WTC11 (cell line): ENCODE measurements around the gene ADAMTS8. TPM values are rescaled to one million over a fixed set of nuclear protein-coding genes. Genes with fewer than 3 reads are reported as not detected.

Source experiments
- ATAC-seq: fragments of 200-7000 bp; cut with Tn5 transposase; 2 replicates; pipeline ENCODE4 v1.10.0; 2021; ENCODE audit warnings: mild to moderate bottlenecking, moderate library complexity
- CTCF ChIA-PET: fragments of 300-600 bp; sonication (Branson Sonifier 250); formaldehyde crosslinking; loops from one replicate; lab custom pipeline; 2021; ENCODE audit warnings: antibody characterized with exemption; lab: Charles Lee
- POLR2A ChIA-PET: fragments of 350-600 bp; sonication (Branson Sonifier 250); formaldehyde crosslinking; loops from one replicate; lab custom pipeline; 2021; ENCODE audit warnings: antibody characterized with exemption; lab: Charles Lee
- DNase-seq: peaks from one replicate; pipeline ENCODE4 v3.0.0; 2021; ENCODE audit warnings: low spot score
- H3K27ac Mint-ChIP-seq: 2 replicates; pipeline ENCODE4 v1.8.0; 2021; ENCODE audit warnings: mixed read lengths
- H3K27me3 Mint-ChIP-seq: 2 replicates; pipeline ENCODE4 v1.8.0; 2021; ENCODE audit warnings: low read depth, mild to moderate bottlenecking, moderate library complexity, mixed read lengths
- H3K36me3 Mint-ChIP-seq: 2 replicates; pipeline ENCODE4 v1.8.0; 2021; ENCODE audit warnings: mixed read lengths
- H3K4me1 Mint-ChIP-seq: 2 replicates; pipeline ENCODE4 v1.8.0; 2022; ENCODE audit warnings: mixed read lengths
- H3K4me3 Mint-ChIP-seq: 2 replicates; pipeline ENCODE4 v1.8.0; 2021; ENCODE audit warnings: mild to moderate bottlenecking, moderate library complexity, mixed read lengths
- H3K9me3 Mint-ChIP-seq: 2 replicates; pipeline ENCODE4 v1.8.0; 2021; ENCODE audit warnings: mixed read lengths
- ATF1 ChIP-seq: sonication (generic); formaldehyde crosslinking; IDR thresholded peaks from 2 replicates; pipeline ENCODE4 v1.8.1; 2023; ENCODE audit warnings: mild to moderate bottlenecking, moderate library complexity, missing genetic modification reagents
- ESRRA ChIP-seq: sonication (generic); formaldehyde crosslinking; IDR thresholded peaks from 2 replicates; pipeline ENCODE4 v1.8.1; 2022; ENCODE audit warnings: mild to moderate bottlenecking, missing genetic modification reagents, borderline replicate concordance
- GABPB1 ChIP-seq: sonication (generic); formaldehyde crosslinking; IDR thresholded peaks from 2 replicates; pipeline ENCODE4 v1.8.1; 2023; ENCODE audit warnings: mild to moderate bottlenecking, missing genetic modification reagents
- HMGA2 ChIP-seq: fragments of 250-450 bp; sonication (Bioruptor Pico); IDR thresholded peaks from 2 replicates; pipeline ENCODE4 v1.4.0; 2021; ENCODE audit warnings: mild to moderate bottlenecking, moderate library complexity
- JAZF1 ChIP-seq: fragments of 250-450 bp; sonication (Bioruptor Pico); IDR thresholded peaks from 2 replicates; pipeline ENCODE4 v1.9.0; 2021; ENCODE audit warnings: moderate library complexity, mild to moderate bottlenecking, inconsistent platforms
- NFYB ChIP-seq: sonication (generic); formaldehyde crosslinking; conservative IDR thresholded peaks from 2 replicates; pipeline ENCODE4 v1.8.0; 2022; ENCODE audit warnings: low read depth, missing genetic modification reagents
- SP1 ChIP-seq: sonication (generic); formaldehyde crosslinking; conservative IDR thresholded peaks from 2 replicates; pipeline ENCODE4 v1.8.1; 2022; ENCODE audit warnings: missing genetic modification reagents
- total RNA-seq: library from RNA; stranded (reverse); gene quantifications from 3 replicates; pipeline ENCODE4 v1.2.3, GENCODE V29; 2021
- TF ChIP-seq, protein P1 (sequence below): sonication (generic); formaldehyde crosslinking; IDR thresholded peaks from 2 replicates; pipeline ENCODE4 v1.8.1; 2022; ENCODE audit warnings: missing genetic modification reagents, borderline replicate concordance
- TF ChIP-seq, protein P2 (sequence below): sonication (generic); formaldehyde crosslinking; IDR thresholded peaks from 2 replicates; pipeline ENCODE4 v1.8.1; 2023; ENCODE audit warnings: mild to moderate bottlenecking, missing genetic modification reagents, borderline replicate concordance
- TF ChIP-seq, protein P3 (sequence below): sonication (generic); formaldehyde crosslinking; IDR thresholded peaks from 2 replicates; pipeline ENCODE4 v1.8.1; 2023; ENCODE audit warnings: mild to moderate bottlenecking, missing genetic modification reagents, moderate library complexity
- TF ChIP-seq, protein P4 (sequence below): fragments of 200-600 bp; IDR thresholded peaks from 2 replicates; pipeline ENCODE4 v1.8.0; 2022; ENCODE audit warnings: antibody characterized with exemption
- TF ChIP-seq, protein P5 (sequence below): fragments of 250-450 bp; sonication (Bioruptor Pico); conservative IDR thresholded peaks from 2 replicates; pipeline ENCODE4 v1.9.0; 2021; ENCODE audit warnings: mild to moderate bottlenecking
- TF ChIP-seq, protein P6 (sequence below): fragments of 250-450 bp; sonication (Bioruptor Pico); IDR thresholded peaks from 2 replicates; pipeline ENCODE4 v1.9.0; 2021; ENCODE audit warnings: mild to moderate bottlenecking, borderline replicate concordance

Gene ADAMTS8
- total RNA-seq, 1 experiment from 2014 or later: 9.9 TPM

DNA sequence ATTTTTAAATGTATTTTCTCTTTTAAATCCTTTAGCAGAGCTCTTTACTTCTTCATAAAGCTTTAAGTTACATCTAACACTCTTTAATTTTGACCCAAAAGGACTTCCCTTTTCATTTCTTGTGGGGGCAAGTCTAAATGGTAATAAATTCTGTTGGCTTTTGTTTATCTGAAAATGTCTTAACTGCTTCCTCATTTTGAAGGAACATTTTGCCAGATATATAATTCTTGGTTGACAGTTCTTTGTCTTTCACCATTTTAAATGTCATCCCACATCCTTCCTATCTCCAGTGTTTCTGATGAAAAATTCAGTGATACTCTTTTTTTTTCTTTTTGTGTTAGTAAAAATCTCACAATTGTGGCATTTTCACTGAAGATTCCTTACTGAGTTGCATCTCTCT, 69.0 kb downstream of the ADAMTS8 start:
- Mint-ChIP-seq H3K4me1 (no peaks in the 10 kb centered on the region), H3K27ac (no peak overlapping the region), H3K9me3 (peaks cover 41% of the 10 kb centered on the region), H3K36me3 (peaks cover 40% of the 10 kb centered on the region), H3K27me3 (no peaks in the 10 kb centered on the region; the same call in 1 of the 2 replicates), H3K4me3 (no peak overlapping the region)
- TF ChIP-seq, protein P1, sequence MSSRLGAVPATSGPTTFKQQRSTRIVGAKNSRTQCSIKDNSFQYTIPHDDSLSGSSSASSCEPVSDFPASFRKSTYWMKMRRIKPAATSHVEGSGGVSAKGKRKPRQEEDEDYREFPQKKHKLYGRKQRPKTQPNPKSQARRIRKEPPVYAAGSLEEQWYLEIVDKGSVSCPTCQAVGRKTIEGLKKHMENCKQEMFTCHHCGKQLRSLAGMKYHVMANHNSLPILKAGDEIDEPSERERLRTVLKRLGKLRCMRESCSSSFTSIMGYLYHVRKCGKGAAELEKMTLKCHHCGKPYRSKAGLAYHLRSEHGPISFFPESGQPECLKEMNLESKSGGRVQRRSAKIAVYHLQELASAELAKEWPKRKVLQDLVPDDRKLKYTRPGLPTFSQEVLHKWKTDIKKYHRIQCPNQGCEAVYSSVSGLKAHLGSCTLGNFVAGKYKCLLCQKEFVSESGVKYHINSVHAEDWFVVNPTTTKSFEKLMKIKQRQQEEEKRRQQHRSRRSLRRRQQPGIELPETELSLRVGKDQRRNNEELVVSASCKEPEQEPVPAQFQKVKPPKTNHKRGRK (CRISPR knock-in tag): no peak
- TF ChIP-seq, protein P2, sequence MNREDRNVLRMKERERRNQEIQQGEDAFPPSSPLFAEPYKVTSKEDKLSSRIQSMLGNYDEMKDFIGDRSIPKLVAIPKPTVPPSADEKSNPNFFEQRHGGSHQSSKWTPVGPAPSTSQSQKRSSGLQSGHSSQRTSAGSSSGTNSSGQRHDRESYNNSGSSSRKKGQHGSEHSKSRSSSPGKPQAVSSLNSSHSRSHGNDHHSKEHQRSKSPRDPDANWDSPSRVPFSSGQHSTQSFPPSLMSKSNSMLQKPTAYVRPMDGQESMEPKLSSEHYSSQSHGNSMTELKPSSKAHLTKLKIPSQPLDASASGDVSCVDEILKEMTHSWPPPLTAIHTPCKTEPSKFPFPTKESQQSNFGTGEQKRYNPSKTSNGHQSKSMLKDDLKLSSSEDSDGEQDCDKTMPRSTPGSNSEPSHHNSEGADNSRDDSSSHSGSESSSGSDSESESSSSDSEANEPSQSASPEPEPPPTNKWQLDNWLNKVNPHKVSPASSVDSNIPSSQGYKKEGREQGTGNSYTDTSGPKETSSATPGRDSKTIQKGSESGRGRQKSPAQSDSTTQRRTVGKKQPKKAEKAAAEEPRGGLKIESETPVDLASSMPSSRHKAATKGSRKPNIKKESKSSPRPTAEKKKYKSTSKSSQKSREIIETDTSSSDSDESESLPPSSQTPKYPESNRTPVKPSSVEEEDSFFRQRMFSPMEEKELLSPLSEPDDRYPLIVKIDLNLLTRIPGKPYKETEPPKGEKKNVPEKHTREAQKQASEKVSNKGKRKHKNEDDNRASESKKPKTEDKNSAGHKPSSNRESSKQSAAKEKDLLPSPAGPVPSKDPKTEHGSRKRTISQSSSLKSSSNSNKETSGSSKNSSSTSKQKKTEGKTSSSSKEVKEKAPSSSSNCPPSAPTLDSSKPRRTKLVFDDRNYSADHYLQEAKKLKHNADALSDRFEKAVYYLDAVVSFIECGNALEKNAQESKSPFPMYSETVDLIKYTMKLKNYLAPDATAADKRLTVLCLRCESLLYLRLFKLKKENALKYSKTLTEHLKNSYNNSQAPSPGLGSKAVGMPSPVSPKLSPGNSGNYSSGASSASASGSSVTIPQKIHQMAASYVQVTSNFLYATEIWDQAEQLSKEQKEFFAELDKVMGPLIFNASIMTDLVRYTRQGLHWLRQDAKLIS (CRISPR knock-in tag): no peak
- no peak for TF ChIP-seq NFYB (CRISPR knock-in tag)
- no peak for TF ChIP-seq JAZF1 (CRISPR knock-in tag)
- TF ChIP-seq SP1 (CRISPR knock-in tag): no peak
- TF ChIP-seq, protein P3, sequence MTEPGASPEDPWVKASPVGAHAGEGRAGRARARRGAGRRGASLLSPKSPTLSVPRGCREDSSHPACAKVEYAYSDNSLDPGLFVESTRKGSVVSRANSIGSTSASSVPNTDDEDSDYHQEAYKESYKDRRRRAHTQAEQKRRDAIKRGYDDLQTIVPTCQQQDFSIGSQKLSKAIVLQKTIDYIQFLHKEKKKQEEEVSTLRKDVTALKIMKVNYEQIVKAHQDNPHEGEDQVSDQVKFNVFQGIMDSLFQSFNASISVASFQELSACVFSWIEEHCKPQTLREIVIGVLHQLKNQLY: no peak
- TF ChIP-seq, protein P4, sequence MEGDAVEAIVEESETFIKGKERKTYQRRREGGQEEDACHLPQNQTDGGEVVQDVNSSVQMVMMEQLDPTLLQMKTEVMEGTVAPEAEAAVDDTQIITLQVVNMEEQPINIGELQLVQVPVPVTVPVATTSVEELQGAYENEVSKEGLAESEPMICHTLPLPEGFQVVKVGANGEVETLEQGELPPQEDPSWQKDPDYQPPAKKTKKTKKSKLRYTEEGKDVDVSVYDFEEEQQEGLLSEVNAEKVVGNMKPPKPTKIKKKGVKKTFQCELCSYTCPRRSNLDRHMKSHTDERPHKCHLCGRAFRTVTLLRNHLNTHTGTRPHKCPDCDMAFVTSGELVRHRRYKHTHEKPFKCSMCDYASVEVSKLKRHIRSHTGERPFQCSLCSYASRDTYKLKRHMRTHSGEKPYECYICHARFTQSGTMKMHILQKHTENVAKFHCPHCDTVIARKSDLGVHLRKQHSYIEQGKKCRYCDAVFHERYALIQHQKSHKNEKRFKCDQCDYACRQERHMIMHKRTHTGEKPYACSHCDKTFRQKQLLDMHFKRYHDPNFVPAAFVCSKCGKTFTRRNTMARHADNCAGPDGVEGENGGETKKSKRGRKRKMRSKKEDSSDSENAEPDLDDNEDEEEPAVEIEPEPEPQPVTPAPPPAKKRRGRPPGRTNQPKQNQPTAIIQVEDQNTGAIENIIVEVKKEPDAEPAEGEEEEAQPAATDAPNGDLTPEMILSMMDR: no peak
- TF ChIP-seq, protein P5, sequence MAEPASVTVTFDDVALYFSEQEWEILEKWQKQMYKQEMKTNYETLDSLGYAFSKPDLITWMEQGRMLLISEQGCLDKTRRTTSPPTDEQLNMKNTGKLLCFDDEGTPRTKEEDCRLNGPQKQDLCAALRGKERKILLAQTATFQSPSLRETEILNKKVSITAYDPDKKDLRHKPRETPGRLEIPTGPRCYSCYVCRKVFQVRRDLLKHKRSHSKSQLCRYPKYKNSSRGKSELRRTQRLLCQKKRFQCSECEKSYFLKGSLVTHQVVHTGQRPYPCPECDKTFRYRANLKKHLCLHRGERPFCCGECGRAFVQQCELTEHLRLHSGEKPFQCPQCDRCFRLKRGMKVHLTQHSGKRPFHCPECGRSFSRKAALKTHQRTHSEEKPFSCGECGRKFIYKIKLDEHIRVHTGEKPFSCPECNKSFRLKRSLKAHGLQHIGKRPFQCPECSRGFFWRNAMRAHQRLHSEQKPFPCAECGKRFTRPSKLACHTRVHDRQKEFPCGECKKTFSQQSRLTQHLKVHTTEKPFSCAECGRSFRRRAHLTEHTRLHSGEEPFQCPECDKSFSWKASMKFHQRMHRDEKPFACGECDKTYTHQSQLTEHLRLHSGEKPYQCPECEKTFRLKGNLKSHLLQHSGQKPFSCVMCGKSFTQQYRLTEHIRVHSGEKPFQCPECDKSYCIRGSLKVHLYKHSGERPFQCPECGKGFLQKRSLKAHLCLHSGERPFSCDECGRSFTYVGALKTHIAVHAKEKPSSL (CRISPR knock-in tag): no peak
- TF ChIP-seq, protein P6, sequence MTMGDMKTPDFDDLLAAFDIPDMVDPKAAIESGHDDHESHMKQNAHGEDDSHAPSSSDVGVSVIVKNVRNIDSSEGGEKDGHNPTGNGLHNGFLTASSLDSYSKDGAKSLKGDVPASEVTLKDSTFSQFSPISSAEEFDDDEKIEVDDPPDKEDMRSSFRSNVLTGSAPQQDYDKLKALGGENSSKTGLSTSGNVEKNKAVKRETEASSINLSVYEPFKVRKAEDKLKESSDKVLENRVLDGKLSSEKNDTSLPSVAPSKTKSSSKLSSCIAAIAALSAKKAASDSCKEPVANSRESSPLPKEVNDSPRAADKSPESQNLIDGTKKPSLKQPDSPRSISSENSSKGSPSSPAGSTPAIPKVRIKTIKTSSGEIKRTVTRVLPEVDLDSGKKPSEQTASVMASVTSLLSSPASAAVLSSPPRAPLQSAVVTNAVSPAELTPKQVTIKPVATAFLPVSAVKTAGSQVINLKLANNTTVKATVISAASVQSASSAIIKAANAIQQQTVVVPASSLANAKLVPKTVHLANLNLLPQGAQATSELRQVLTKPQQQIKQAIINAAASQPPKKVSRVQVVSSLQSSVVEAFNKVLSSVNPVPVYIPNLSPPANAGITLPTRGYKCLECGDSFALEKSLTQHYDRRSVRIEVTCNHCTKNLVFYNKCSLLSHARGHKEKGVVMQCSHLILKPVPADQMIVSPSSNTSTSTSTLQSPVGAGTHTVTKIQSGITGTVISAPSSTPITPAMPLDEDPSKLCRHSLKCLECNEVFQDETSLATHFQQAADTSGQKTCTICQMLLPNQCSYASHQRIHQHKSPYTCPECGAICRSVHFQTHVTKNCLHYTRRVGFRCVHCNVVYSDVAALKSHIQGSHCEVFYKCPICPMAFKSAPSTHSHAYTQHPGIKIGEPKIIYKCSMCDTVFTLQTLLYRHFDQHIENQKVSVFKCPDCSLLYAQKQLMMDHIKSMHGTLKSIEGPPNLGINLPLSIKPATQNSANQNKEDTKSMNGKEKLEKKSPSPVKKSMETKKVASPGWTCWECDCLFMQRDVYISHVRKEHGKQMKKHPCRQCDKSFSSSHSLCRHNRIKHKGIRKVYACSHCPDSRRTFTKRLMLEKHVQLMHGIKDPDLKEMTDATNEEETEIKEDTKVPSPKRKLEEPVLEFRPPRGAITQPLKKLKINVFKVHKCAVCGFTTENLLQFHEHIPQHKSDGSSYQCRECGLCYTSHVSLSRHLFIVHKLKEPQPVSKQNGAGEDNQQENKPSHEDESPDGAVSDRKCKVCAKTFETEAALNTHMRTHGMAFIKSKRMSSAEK (CRISPR knock-in tag): no peak
- TF ChIP-seq HMGA2 (CRISPR knock-in tag): no peak
- TF ChIP-seq ATF1 (CRISPR knock-in tag): no peak
- TF ChIP-seq ESRRA (CRISPR knock-in tag): no peak
- no peak for TF ChIP-seq GABPB1 (CRISPR knock-in tag)
- no peak for DNase-seq
- ChIA-PET CTCF (no interaction called here), POLR2A (no interaction called here)
- no peak for ATAC-seq
